Subcutaneous adipose tissue (tissue), 4 donors: ENCODE results near the gene EIF4E2. TPM values are rescaled to one million over a fixed set of nuclear protein-coding genes. Genes with fewer than 3 reads are reported as not detected.

Experiments
- CTCF ChIP-seq: fragments of 450-650 bp; IDR thresholded peaks from one replicate; pipeline ENCODE4 v1.5.1; 2016; ENCODE audit warnings: low read depth, mild to moderate bottlenecking, control low read depth, antibody characterized with exemption, moderate library complexity
- total RNA-seq, 4 donors: library from RNA; depleted of rRNA; stranded (reverse); fragments of >200 nt; gene quantifications; one replicate each; pipeline ENCODE4 v1.1.0, GENCODE V29; 2016

The EIF4E2 gene
- total RNA-seq, 4 donors from 2014 or later, result 27.5 to 63.8 (median 35.0) TPM

GRCh38 chr2:232607011-232607410 lies 56.5 kb downstream of the EIF4E2 start:
- TF ChIP-seq CTCF, result no peak

- no peak for TF ChIP-seq CTCF
Observed at GRCh38 chr2:232609607-232610006, 59.1 kb downstream of the EIF4E2 start.

GRCh38 chr2:232610081-232610480 lies 59.6 kb downstream of the EIF4E2 start:
- no peak for TF ChIP-seq CTCF

GRCh38 chr2:232611061-232611460 lies 60.6 kb downstream of the EIF4E2 start:
- no peak for TF ChIP-seq CTCF

- TF ChIP-seq CTCF, result no peak
Observed at GRCh38 chr2:232611559-232612218, 61.2 kb downstream of the EIF4E2 start.

GRCh38 chr2:232613538-232614134 lies 63.1 kb downstream of the EIF4E2 start:
- TF ChIP-seq CTCF, result no peak

- TF ChIP-seq CTCF, result no peak
Observed at GRCh38 chr2:232615339-232615738, 64.8 kb downstream of the EIF4E2 start.

Other genes starting within 250 kb of the EIF4E2 start
- not detected for gene ALPP, start 171.9 kb upstream of the EIF4E2 start, total RNA-seq
- gene ALPG, start 143.8 kb upstream of the EIF4E2 start, total RNA-seq, result not detected
- not detected for gene ALPI, start 94.5 kb upstream of the EIF4E2 start, total RNA-seq
- not detected for gene ECEL1, start 62.9 kb upstream of the EIF4E2 start, total RNA-seq
- not detected for gene PRSS56, start 30.3 kb upstream of the EIF4E2 start, total RNA-seq
- gene CHRND, start 24.5 kb upstream of the EIF4E2 start, total RNA-seq, result not detected
- gene CHRNG, start 11.0 kb upstream of the EIF4E2 start, total RNA-seq, result not detected
- 1 to 10 TPM; 1.5 to 3.5 (median 2.2) TPM for gene TIGD1, start 132 bp upstream of the EIF4E2 start, total RNA-seq
- 10 to 100 TPM in 3 of 4 donors, 1 to 10 TPM in 1; 6.0 to 56.9 (median 25.8) TPM for gene EFHD1, start 82.9 kb downstream of the EIF4E2 start, total RNA-seq
- 10 to 100 TPM; 73.8 to 90.4 (median 82.6) TPM for gene GIGYF2, start 146.6 kb downstream of the EIF4E2 start, total RNA-seq
- gene KCNJ13, start 225.9 kb downstream of the EIF4E2 start, total RNA-seq, result not detected